GM19452 (cell line): ENCODE data around the gene BUB1B.

ENCODE experiments used
- ATAC-seq: cut with Tn5 transposase; IDR thresholded peaks from one replicate; pipeline ENCODE4 v1.9.1; 2021; ENCODE audit not compliant: unreplicated experiment

Gene BUB1B

DNA sequence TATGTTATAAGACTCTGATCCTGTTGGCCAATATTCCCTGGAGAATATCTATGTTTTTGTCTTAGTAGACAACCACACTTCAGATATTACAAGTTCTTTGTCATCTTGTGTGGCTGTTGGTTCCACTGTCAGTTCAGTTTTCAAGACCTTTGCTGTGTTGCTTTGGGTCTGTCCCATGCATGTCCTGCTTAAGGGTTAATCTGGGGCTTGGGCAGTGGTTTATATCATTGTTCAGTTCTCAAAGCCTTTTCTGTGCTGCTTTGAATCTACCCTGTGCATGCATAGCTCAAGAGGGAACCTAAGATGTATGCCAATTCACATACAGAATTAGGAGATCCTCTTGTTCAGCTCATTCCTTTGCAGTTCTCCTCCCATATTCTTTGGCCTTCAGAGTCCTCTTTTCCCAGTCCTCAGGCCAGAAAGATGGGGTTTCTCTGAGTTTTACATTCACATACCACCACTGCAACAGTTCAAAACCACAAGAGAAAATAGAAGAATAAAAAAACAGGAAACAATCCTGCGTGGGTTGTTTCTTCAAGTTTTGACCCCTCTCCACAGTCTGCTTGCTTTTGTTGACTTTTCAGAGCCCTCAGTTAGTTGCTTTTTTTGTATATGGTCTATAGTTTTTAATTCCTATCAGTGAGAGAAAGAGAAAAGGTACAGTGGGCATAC is 21.6 kb downstream of the BUB1B start:
- ATAC-seq = no peak

- ATAC-seq = no peak
Observed at GRCh38 chr15:40183636-40184463, 23.0 kb downstream of the BUB1B start.

DNA sequence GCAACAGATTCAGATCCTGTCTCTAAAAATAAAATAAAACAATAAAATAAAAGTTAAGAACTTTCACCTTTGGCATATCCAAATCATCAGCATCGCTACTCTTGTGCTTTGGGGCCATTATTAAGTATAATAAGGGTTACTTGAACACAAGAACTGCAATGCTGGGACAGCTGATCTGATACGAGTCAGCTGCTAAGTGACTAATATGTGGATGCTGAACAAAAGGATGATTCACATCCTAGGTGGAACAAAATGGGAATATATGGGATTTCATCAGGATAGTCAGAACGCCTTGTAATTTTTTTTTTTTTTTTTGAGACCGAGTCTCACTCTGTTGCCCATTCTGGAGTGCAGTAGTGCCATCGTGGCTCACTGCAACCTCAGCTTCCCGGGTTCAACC is 29.7 kb downstream of the BUB1B start:
- no peak for ATAC-seq

DNA sequence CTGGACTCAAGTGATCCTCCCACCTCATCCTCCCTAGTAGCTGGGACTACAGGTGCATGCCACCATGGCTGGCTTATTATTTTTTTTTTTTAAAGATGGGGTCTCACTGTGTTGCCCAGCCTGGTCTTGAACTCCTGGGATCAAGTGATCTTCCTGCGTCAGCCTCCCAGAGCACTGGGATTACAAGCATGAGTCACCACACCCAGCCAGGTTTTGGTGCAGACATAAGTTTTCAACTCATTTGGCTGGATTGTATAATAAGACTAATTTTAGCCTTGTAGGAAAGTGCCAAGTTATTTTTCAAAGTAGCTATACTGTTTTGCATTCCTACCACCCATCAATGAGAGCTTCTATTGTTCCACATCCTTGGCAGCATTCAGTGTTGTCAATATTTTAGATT is 32.1 kb downstream of the BUB1B start:
- ATAC-seq = no peak

GRCh38 chr15:40197434-40197833 is 36.6 kb downstream of the BUB1B start:
- no peak for ATAC-seq

- no peak for ATAC-seq
Observed at GRCh38 chr15:40198355-40199085, 37.7 kb downstream of the BUB1B start.

DNA sequence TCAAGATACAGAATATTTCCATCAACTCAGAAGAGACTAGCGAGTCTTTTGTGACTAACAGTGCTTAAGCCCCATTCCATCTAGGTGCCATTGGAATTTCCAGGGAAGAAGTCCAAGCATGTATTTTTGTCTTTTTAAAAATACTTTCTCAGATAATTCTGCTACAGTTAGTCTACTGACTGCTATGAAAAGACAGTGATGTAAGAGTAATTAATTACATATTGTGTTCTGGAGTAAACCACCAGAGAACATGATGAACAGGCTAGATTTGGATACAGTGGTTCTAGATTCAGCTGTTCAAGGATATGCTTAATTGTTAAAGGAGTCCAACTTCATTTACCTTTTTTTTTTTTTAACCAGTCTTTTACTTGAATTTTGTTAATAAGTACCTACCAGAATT is 43.2 kb downstream of the BUB1B start:
- ATAC-seq = no peak

DNA sequence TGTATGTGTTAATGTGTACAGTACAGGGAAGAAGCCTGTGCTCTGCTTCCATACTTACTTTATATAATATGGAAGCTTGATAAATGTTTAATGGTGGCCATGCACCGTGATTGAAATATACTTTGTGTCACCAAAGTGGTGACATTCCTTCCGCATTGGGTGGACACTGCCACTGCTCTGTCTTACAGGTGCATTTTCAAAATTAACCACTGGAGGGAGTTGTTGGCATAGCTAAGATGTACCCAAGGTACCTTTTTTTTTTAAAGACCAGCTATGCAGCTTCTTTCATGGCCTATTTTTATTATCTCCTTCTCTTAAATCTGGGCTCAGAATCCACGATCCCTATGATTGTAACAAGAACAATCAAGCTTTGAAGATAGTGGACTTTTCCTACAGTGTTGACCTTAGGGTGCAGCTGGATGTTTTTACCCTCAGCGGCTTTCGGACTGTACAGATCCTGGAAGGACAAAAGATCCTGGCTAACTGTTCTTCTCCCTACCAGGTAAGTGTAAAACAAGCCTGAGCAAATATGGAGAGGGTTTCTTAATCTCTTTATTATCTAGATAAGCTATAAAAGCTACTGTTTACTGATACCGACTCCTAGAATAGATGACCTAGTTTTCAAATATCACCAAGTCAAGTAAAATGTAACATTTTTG is 56.4 kb downstream of the BUB1B start:
- no peak for ATAC-seq

GRCh38 chr15:40219801-40220200 is 58.9 kb downstream of the BUB1B start:
- ATAC-seq = no peak

DNA sequence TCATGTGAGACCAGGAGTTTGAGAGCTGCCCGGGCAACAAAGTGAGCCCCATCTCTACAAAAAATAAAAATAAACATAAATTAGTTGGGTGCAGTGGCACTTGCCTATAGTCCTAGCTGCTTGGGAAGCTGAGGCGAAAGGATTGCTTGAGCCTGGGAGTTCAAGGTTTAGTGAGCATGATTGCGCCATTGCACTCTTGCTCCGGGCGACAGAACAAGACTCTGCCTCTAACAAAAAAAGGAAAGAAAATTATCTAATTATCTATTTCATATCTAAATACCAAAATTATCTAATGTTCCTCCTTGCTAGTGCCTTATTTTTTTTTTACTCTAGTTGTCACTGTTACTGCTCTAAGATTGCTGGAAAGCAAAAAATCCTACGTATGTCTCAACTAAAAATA is 61.3 kb downstream of the BUB1B start:
- no peak for ATAC-seq

DNA sequence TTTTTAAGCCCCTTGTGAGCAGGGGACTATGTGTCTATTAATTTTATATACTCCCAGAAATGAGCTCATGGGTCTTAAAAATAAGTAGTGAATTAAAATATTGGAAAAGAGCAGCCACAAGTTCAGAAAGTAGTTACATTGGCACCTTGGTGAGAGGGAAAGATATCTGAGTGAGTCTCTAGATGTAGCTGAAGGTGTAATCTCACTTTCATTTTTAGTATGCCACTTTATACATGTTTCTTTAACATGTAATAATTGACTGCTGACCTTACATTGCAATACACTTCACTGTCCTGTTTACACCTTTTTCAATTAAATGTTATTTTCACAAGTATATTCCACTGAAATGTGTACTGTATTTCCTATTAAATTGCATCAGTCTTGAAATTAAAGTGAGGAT is 65.9 kb downstream of the BUB1B start:
- ATAC-seq = no peak

GRCh38 chr15:40229316-40229715 is 68.4 kb downstream of the BUB1B start:
- no peak for ATAC-seq

DNA sequence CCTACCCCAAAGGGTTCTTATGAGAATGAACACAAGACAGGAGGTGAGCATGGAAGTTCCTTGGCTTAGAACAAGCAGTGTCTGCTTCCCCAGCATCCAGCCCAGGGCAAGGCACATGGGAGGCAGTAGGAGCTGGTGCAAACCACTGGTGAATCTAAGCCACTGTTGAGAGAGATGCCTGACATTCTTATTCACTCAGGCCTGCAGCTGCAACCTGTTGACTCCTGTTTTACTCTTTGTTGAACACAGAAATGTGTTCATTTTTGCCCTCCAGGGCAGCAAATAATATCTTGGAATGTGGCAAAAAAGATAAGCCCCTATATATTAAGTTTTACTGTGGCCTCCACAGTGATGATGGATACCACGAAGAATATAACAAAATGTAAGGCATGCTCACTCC is 69.1 kb downstream of the BUB1B start:
- no peak for ATAC-seq

DNA sequence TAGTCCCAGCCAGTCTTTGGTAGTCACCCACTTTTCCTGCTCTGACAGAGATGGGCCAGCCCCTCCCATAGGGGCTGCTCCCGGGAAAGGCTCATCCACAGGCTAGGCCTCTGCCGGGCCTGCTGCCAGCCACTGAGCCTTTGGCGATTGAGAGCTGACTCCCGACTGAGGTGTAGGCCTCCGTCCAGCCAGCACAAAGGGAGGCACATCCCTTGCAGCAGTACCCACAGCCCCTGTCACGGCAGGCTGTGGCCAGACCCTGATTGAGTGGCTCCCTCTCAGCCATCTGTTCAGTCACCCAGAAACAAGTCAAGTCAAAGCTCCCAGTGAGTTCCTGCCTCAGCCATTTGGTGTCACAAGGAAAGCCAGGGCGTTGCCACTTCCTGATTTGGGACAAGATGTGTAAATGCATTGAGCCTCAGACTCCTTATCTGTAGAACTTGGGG is 71.8 kb downstream of the BUB1B start:
- ATAC-seq = no peak

DNA sequence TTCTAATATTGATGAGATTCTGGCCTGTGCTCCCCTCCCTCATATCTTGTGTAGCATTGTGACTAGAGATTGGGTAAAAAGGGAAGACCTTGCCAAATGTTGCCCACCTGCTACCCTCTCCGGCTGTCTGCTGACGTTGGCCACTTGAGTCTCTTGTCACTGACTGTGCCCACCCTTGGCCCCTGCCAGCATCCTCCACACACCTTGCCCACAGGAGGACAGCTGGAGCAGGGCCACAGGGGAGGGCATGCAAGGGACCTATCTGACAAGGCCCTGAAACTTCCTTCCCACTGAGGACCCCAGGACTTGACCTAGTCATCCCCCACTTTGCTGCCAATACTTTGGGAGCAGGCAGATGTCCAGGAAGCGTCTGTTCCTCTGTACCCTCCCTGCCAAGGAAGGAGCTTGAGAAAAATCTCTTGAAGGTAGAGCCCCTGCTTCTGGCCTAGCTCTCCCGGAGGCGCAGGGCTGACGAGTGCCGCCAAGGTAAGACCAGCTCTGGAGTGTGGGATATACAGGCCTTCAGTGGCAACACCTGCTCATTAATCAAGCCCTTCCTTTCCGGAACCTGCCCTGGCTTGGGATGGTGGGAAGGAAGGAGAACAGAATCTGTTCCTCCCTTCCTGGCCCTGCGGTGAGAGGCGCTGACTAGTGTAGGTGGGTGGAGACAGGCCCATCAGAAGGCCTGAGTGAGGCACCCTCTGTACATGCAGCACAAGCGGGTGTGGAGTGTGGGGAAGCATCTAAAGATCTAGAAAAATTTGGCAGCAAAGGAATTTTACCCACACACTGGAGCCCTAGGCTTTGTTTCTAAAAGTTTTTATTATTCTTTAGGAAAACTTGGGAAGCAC is 73.1 kb downstream of the BUB1B start:
- ATAC-seq = no peak

DNA sequence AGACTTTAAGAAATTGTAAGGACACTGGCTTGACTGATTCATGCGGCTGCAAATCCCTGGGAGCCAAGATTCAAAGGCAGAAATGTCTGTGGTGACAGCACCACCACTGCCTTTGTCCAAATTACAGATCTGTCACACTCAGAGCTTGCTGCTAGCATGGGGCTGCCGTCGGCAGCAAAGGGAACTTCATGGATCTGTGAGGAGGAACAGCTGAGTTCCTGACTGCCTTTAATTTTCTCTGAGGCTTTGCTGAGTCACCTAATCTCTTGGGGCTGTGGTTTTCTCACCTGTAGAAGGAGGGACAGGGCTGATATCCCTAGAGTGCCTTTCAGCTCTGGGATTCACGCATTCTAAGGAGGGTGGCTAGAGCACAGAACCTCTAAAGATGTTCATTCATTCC is 73.9 kb downstream of the BUB1B start:
- ATAC-seq = no peak

GRCh38 chr15:40235201-40235885 is 74.5 kb downstream of the BUB1B start:
- ATAC-seq = no peak

- ATAC-seq = no peak
Observed at GRCh38 chr15:40238532-40239403, 77.9 kb downstream of the BUB1B start, which contains the start of gene PAK6. PAK6 (plus strand) TSS chr15:40239063; CDS start chr15:40264786, 25,723 bp downstream.

DNA sequence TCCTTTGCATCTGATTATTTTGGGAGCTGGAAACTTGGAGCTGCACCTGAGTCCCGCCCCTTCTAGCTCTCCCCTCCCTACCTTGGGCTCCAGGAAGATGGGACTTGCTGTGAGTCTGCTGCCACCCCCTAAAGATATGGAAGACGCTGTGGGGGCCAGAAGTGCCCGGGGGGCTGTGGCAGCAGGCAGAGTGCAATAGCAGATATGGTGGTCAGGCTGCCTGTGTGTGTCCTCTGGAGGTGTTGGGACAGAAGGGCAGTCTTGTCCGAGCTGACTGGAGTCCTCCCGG is 78.5 kb downstream of the BUB1B start:
- no peak for ATAC-seq
